Adrenal gland (tissue), 5 donors: ENCODE measurements around the gene STK39.

Source experiments
- POLR2A ChIP-seq, 2 donors: fragments of 450-650 bp; IDR thresholded peaks; one replicate each; pipeline ENCODE4 v1.6.1; 2017; ENCODE audit warnings: antibody characterized with exemption in 2 of 2, mild to moderate bottlenecking in 2 of 2, moderate library complexity in 1 of 2
- TF ChIP-seq, protein P1 (sequence below), 6 experiments: fragments of 450-650 bp in 4 of 6; fragments of 200-600 bp in 2 of 6; sonication (generic) in 1 of 6; IDR thresholded peaks; 1 replicate in 5 of 6; 2 replicates in 1 of 6; pipeline versions ENCODE4 v1.5.1 to v1.8.0; 2016 to 2021; ENCODE audit warnings: antibody characterized with exemption in 6 of 6, mild to moderate bottlenecking in 2 of 6, moderate library complexity in 1 of 6
- donor health status: DM: no; HTN: no; CAD: no.

DNA sequence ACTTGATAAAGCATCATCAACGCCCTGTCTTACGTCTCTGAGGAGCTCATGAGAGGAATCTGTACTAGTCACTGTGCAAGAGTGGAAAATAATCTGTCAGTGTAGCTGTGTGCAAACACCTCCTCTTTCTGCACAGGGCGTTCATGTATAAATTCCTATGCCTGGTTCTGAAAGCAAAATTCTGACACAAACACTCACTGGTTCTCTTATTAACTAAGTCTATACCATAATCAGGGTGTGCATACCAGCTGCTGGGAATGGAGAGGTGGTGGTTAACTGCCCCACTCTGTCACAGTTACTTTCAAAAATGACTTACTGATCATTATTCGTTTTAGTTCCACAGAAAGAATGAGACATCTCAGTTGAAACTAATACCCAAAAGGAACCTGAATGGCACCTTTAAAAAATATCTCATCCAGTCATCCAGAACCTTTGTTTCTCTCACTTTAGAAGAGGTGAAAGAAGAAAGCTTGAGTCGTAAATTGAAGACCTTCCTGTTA is 35.7 kb downstream of the STK39 start:
- TF ChIP-seq POLR2A (IDR thresholded peaks at IDR 0.05): no peak
- TF ChIP-seq, protein P1, sequence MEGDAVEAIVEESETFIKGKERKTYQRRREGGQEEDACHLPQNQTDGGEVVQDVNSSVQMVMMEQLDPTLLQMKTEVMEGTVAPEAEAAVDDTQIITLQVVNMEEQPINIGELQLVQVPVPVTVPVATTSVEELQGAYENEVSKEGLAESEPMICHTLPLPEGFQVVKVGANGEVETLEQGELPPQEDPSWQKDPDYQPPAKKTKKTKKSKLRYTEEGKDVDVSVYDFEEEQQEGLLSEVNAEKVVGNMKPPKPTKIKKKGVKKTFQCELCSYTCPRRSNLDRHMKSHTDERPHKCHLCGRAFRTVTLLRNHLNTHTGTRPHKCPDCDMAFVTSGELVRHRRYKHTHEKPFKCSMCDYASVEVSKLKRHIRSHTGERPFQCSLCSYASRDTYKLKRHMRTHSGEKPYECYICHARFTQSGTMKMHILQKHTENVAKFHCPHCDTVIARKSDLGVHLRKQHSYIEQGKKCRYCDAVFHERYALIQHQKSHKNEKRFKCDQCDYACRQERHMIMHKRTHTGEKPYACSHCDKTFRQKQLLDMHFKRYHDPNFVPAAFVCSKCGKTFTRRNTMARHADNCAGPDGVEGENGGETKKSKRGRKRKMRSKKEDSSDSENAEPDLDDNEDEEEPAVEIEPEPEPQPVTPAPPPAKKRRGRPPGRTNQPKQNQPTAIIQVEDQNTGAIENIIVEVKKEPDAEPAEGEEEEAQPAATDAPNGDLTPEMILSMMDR (IDR thresholded peaks at IDR 0.05): no peak
